HG03558 (cell line): Measurements from ENCODE around the gene CCDC183.
"Not testable (repeated sequence)": the region's sequence is repeated elsewhere in the genome, so short reads cannot be mapped to it uniquely, and the experiment has no call there.

Source experiments
- ATAC-seq: cut with Tn5 transposase; IDR thresholded peaks from one replicate; pipeline ENCODE4 v1.9.1; 2021; ENCODE audit warnings: moderate number of reproducible peaks; ENCODE audit not compliant: unreplicated experiment; ENCODE audit errors: extremely low read depth

Gene CCDC183

DNA sequence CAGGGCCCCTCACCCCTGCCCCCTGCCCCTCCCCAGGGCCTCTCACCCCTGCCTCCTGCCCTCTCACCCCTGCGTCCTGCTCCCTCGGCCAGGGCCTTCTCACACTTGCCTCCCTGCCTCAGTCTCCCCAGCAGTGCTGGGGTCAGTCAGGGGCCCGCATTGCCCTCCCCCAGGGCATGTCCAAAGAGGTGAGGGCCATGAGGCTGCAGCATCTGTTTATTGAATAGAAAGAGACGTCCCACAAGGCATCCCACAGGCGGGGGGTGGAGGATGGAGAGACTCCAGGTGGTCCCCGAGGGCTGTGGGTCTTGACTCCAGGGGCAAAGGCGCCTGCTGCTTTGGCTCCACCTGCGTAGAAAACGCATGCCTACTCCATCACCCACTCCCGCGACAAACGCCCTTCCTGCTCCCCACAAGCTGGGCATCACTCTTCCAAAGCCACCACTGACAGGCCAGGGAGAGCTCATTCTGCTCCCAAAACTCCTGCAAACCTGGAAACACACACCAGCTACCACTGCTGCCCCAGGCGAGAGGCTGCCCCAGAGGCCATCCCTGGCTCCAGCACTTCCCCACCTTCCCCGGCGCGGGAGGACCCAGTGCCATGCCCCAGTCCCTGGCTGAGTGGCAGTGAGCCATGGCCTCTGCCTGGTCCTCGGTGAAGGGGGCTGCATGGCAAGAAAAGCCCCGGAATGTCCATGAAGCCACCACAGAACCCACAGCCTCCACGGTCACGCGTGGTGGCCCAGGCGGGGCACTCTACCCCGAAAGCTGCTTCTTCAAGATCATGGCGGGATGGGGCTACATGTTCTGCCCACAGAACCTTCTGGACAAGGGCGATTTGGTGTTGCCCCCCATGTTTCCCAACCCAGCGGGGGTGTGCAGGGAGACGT is 36.5 kb upstream of the CCDC183 start:
- ATAC-seq, result no peak

DNA sequence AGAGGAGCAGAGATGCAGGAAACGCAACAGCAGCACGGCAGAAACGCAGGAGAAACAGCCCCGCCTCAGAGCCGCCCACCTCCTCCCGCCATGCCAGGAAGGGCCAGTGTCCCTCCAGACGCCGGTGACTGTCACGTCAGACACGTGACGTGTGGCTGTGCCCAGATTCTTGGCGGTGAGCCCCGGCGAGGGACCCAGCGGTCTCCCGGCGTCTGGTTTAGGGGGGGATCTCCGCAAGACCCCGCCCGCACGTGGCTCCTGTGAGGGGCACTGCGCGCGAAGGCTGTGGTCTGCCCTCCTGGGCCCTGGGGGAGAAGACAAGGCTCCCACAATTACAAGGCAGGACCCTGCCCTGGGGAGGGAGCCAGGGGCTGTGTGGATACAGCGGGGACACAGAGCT is 35.7 kb upstream of the CCDC183 start:
- no peak for ATAC-seq

DNA sequence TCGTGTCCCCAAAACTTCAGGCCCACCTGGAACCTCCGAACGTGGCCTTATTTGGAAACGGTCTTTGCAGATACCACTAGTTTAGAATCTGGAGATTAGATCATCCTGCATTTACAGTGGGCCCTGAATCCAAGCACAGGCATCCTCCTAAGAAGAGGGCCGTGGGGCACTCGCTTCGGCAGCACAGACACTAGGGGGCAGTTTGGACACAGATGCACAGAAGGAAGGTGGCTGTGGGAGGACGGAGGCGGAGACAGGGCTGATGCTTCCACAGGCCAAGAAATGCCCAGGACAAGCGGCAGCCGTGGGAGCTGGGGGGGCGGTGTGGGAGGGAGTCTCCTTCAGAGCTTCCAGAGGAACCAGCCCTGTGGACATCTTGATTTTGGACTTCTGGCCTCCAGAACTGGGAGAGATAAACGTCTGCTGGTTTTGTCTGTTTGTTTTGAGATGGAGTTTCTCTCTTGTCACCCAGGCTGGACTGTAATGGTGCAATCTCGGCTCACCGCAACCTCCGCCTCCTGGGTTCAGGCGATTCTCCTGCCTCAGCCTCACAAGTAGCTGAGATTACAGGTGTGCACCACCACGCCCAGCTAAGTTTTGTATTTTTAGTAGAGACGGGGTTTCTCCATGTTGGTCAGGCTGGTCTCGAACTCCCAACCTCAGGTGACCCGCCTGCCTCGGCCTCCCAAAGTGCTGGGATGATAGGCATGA is 35.1 kb upstream of the CCDC183 start:
- not testable (repeated sequence) for ATAC-seq

DNA sequence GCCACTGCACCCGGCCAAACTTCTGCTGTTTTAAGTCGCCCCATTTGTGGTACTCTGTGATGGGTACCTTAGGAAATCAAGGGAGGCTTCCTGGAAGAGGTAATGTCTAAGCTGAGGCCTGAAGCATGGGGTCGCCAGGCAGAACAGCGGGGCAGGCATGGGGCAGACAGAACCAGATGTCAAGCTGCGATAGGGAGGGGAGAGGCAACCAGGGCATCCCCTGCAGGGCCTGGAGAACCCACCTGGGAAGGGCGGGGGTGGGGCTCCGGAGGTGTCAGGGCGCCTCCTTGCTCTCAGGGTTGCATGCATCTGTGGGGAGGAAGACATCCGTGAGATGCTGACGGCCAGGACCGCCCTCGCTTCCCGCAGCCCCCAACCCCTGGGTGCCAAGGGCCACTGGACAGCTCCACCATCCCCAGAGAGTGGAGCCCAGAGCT is 34.6 kb upstream of the CCDC183 start:
- ATAC-seq, result no peak

DNA sequence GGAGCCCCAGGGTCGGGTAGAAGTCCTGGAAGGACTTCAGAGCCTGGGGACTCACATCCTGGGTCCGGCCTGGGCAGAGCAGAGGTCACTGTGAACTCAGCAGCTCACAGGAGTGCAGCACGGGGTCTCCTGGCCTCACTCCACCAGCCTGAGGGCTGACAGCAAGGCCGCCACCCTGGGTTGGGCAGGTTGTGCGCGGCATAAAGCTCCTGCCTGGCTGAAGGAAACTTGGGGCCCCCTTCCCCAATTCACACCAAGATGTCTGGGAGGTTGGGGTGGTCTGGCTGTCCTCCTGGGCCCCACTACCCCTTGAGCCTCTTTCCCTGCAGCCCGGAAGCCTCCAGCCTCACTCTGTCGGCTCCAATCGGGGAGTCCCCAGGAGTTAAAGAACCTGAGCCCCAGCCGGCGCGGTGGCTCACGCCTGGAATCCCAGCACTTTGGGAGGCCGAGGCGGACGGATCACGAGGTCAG is 33.9 kb upstream of the CCDC183 start:
- ATAC-seq, result no peak

DNA sequence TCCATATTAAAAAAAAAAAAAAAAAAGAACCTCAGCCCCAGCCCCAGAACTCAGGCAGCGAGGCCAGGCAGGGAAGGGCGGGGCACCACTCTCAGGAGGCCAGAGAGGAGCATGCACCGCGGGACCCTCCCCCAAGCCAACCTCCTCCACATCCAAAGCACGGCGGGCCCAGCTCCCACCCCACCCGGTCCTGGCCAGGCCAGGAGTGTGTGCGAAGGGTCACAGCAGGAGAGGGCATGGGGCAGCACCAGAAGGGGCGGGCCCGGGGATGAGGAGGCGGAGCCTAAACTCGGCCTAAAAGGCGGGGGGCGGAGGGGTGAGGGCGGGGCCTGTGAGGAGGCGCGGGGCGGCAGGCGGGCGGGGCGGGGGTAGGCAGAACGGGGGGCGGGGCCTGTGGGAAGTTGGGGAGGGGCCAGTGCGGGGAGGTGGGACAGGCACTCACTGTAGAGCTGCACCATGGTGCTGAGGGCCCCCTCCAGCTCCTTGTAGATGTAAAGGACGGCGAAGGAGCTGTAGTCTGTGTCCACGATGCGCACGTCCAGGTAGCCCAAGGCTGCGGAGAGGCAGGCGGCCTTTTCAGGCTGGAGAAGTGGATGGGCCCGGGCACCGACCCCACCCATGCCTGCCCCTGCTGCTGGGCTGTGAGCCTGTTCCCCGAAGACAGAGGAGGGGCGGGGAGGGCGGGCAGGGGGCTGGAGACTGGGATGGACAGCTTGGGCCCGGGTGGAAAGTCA is 33.1 kb upstream of the CCDC183 start:
- ATAC-seq, result no peak

DNA sequence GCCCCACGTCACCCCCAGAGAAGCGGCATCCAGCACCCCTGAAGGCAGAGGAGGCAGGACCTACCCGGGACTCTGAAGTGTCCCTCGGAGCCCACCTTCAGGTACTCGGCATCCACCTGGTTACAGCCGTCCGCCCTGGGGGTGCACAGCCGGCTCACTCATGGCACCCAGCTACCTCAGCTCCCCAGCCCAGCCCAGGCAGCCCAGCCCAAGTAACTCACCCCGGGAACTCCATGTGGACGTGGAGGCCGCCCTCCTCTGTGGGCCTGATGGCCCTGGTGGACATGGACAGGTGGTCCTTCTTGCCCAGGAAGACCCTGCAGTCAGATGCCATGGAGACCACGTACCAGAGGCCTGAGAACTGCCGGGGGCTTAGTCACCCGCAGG is 32.5 kb upstream of the CCDC183 start:
- ATAC-seq, result no peak

DNA sequence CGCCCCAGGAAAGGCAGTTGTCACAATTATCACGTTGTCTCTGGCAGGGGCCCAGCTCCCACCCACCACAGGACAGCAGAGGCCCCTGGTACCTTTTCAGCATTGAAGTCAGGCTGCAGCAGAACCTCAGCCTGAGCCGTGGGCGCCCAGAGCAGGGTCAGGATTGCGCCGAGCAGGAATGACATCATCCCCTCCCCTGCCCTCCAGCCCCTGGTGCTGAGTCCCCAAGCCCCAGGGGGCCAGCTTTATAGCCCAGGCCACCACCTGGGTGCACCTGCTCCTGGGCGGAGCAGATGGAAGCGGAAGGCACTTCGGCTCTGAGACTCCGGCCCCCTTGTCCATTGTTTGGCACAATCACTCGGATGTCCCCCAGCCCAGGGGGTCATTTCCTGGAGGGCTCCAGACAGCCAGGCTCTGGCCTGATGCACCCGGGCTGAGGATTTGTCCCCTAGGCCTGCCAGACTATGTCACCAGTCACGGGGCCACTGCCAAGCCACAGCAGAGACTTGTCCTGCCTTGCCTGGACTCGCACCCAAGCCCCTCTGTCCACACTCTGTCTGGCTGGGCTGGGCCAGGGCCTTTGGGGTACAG is 31.7 kb upstream of the CCDC183 start, which contains the start of gene LCN15:
Gene LCN15 (minus strand): TSS at position 218 of the 591 bp plus-strand sequence. CDS start 30 bp downstream, at position 188.
- ATAC-seq, result no peak

DNA sequence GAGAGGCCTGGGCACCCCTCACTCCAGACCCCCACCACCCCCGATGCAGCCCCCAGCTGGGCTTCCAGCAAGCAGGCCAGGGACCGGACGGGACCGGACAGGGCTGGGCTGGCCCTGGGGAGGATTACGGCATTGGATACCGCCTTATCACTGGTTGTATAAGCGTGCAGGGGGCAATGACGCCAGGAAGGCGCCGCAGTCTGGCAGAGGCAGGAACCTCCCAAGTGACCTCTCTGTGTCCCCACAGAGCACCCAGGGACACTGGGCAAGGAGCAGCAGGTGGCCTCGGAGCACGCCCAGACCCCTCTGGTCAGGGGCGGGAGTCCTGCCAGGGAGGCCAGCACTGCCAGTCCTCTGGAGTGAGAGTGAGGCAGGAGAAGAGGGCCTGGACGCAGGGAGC is 31.1 kb upstream of the CCDC183 start:
- ATAC-seq, result no peak

DNA sequence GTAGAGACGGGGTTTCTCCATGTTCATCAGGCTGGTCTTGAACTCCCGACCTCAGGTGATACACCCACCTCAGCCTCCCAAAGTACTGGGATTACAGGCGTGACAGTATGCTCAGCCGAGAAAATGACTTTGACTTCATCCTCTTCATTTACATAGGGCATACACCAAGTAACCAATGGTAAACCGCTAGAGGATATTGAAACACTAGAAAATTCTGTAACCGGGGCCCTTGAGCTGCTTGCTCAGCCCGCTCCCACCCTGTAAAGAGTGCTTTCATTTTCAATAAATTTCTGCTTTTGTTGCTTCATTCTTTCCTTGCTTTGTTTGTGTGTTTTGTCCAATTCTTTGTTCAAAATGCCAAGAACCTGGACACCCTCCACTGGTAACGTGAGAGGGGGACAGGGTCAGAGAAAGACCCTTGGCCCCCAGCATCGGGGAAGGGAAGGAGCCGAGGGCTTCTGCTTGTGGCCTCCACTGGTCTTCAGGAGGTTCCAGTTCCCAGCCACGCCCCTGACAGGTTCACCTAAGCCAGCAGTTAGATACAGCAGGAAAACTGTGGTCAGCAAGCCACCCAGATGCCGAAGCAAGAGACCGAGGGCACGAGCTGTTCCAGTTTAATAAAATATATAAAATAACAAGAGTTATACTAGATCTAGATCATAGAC is 30.3 kb upstream of the CCDC183 start:
- ATAC-seq, result peak; percentile 44

DNA sequence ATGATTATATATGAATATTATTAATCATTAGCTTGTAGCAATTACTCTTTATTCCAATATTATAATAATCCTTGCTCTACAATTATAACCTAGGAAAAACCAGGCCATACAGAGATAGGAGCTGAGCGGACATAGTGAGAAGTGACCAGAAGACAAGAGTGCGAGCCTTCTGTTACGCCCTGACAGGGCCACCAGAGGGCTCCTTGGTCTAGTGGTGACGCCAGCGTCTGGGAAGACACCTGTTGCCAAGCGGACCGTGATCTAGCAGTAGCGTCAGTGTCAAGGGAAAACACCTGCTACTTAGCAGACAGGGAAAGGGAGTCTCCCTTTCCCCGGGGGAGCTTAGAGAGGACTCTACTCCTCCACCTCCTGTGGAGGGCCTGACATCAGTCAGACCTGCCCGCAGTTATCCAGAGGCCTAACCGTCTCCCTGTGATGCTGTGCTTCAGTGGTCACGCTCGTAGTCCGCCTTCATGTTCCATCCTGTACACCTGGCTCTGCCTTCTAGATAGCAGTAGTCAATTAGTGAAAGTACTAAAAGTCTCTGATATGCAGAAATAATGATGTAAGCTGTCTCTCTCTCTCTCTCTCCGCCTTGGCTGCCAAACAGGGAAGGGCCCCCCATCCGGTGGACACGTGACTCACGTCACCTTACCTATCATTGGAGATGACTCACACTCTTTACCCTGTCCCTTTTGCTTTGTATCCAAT is 29.6 kb upstream of the CCDC183 start:
- ATAC-seq, result not testable (repeated sequence)

DNA sequence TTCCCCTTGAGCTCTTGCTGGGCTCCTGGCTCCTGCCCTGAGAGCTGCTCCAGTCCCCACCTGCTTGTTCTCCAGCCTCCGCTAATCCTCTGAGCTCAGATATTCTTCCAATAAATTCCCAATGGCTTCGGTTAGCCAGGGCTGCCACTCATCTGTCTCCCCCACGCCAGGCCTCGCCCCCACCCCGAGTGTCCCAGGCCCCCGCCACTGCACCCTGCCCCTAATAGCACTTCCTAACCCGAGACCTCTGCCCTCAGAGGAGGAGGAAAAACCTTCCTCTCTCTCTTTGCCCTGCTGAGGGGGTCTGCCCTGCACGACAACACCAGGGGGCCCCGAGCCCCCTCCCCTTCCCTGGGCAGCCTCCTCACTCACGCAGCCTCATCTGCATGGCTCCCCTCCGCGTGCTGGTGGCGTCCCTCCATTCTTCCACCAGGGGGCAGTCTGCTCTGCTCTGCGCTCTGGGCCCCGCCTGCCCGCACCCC is 26.4 kb upstream of the CCDC183 start:
- no peak for ATAC-seq

DNA sequence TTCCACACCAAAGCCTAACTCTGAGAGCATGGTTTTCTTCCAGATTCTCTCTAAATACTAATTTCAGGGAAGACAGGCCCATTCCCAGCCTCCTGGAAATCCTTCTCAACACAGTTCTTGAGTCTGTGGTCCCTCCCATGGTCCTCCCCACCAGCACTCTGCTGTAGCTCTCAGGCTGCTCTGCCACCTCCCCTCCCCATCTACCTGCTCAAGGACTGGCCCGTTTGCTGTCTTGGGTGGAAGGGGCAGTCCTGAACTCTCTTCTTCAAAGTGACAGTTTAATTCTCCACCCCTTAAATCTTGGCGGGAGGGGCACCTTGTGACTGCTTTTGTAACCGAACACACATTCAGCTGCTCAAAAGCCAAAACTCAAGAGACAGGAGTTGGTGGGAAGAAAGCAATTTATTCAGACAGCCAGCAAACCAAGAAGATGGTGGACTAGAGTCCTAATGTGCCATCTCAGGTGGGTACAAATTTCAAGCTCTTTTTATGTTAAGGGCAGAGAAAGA is 24.2 kb upstream of the CCDC183 start:
- ATAC-seq, result no peak

DNA sequence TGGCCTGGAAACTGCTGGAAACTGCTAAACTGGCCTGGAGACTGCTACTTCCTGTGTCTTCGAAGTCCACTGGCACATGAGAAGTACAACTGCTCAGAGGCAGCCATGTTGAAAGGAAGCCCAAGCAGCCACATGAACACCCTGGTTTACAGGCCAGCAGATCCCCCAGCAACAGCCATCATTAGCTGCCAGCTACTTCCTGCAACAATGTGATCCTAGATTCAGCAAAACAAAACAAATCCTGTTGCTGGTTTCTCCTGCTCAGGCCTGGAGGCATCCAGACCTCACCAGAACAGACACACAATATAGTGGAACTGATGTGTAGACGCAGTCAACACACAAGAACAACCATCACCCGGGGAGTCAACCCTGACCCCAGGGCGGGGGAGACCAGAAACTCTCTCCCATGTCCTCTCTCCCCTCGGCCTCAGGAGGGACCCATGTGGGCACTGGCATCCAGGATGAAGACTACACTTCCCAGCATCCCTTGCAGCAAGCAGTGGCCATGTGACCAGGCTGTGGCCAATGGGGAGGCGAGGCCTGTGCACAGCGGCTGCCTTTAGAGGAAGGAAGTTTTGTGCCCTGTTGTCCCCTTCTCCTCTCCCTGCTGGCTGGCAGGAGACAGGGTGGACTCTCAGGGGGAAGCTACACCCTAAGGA is 22.6 kb upstream of the CCDC183 start:
- ATAC-seq, result no peak

DNA sequence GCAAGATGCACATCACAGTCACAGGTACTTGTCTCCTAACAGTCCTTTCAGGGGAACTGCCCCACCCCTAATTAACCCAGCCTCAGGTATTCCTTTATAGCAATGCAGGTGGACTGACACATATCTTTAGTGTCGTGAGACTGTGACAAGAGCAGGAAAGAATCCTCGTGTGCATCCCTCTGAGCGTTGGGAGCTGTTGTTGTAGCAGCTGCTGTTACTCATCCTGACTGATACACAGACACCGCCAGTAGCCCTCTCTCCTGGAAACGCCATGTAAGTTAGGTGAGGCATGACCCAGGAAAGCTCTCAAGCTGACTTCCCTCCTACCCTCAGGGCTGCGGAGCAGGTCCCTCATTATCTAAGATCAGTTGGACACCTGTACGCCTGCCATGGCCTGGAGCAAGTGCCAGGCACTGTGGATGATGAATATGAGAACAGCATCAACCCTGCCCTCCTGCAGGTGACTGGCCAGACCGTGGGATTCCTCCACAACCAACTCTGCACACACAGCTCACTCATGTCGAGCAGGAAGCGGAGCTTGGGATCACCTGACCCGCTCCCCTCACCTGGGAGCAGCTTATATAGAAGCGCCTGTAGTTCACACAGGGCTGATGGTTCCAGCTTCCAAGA is 21.6 kb upstream of the CCDC183 start:
- no peak for ATAC-seq

DNA sequence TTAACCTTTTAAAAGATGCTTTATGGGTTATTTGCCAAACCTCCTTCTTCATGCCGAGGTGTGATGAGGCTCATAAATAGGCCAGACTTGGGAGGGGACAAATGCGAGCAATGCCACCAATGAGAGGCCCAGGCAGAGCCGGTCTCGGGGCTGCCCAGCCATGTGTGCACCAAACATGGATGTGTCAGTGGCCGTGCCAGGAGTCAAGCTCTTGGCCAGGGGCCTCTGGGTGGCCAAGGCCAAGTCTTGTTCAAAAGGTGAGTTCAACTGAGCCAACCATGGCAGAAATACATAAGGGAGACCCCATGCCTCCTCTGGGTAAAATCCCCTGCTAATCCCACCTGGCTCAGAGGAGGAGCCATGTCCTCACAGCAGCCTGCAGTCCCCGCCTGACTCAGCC is 20.9 kb upstream of the CCDC183 start:
- no peak for ATAC-seq

DNA sequence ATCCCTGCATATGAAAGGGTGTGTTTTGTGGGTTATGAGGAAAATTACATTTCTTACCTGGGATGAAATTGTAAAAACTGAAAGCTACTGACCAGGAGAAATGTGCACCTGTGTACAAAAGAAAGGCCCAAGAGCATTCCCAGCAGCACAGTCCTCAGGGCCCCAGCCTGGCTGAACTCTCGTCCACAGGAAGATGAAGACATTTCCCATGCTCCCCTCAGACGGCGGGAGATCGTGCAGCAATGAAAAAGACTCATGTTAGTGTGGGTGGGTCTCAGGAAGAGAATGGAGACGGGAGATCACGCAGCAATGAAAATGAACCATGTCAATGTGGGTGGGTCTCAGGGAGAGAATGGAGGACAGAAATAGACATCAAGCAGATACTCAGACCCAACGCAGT is 19.2 kb upstream of the CCDC183 start:
- no peak for ATAC-seq

DNA sequence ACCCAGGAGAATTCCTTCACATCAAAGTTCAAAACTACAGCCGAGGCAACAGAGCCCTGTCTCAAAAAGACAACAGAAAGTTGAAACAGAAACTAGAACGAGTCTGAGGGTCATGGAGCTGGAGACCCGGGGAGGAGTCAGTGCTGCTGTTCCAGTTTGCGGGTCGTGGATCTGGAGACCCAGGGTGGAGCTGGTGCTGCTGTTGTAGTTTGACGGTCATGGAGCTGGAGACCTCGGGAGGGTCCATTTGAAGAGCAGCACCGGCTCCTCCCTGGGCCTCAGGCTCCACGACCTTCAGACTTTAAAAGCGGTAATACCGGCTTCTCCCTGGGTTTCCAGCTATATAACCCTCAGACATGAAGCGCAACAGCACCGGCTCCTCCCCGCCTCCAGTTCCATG is 18.8 kb upstream of the CCDC183 start:
- no peak for ATAC-seq
